Right kidney (tissue), 9 donors: ENCODE results near the gene CABP4.

Experiments
- DNase-seq: peaks from one replicate; pipeline ENCODE4 v3.0.0-alpha.2; 2016
- long read RNA-seq, 8 donors: transcript quantifications; one replicate each; lab custom pipeline, GENCODE V29; 2026

Gene CABP4
- long read RNA-seq, donor 1: 0 reads
- long read RNA-seq, donor 2: 0 reads
- long read RNA-seq, donor 3: 0 reads
- long read RNA-seq, donor 4: 0 reads
- long read RNA-seq, donor 5: 0 reads
- long read RNA-seq, donor 6: 0 reads
- long read RNA-seq, donor 7: 0 reads
- long read RNA-seq, donor 8: 0 reads

GRCh38 chr11:67455054-67455453 lies at the start of gene CABP4:
TSS of gene CABP4 (plus strand) at chr11:67455354. CDS start at chr11:67455424, 70 bp downstream.
- no peak for DNase-seq

DNA sequence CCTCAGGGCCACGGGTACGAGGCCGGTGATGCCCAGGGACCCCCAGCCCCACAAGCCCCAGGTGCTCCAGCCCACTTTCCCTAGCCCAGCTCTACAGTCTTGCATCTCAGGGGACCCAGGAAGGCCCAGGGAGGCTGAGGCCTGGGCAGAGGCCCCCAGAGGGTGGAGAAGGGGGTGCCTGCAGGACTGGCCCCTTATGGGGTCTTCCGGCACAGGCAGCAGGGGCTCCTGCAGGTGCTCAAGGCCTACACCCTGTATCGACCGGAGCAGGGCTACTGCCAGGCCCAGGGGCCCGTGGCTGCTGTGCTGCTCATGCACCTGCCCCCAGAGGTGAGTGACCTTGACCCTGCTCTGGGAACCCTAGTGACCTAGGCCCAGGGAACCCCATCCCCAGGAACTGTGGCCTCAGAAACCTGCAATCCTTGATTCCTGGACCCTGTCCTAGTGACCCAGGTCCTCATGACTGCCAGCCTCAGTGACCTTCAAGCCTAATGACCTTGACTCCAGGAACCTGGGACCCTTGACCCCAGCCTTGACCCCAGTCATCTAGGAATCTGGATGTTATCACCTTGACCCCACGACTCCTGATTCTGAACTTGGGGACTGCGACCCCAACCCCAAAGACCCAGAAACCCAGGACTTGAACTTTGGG lies 49.3 kb upstream of the CABP4 start:
- no peak for DNase-seq

- DNase-seq: no peak
Observed at GRCh38 chr11:67406420-67406968, 48.7 kb upstream of the CABP4 start.

- no peak for DNase-seq
Observed at GRCh38 chr11:67406969-67407687, 48.0 kb upstream of the CABP4 start.

DNA sequence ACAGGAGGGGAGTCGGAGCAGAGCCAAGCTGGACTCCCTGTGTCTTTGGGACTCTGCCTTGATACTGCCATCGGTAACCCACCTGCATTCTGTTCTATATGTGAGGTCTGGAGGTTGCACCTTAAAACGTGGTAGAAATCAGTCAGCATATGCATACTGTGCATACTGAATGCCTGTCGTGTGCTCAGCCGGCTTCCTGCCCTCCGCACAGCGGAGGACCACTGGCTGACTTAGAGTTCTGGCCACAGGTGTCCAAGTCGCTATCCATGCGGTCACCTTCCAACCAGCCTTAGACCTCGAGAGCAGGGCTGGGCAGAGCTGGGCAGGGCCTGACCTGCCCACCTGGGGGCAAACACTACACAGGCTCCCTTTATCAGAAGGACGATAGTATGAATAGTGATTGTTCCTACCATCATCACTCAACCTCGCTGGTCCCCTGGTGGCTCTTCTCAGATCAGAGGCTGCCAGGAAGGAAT lies 47.4 kb upstream of the CABP4 start:
- DNase-seq: no peak

GRCh38 chr11:67408437-67409200 lies 46.5 kb upstream of the CABP4 start:
- no peak for DNase-seq

GRCh38 chr11:67409261-67409666 lies 45.9 kb upstream of the CABP4 start:
- no peak for DNase-seq

GRCh38 chr11:67409781-67410368 lies 45.3 kb upstream of the CABP4 start:
- DNase-seq: no peak

- no peak for DNase-seq
Observed at GRCh38 chr11:67410369-67410831, 44.8 kb upstream of the CABP4 start.

DNA sequence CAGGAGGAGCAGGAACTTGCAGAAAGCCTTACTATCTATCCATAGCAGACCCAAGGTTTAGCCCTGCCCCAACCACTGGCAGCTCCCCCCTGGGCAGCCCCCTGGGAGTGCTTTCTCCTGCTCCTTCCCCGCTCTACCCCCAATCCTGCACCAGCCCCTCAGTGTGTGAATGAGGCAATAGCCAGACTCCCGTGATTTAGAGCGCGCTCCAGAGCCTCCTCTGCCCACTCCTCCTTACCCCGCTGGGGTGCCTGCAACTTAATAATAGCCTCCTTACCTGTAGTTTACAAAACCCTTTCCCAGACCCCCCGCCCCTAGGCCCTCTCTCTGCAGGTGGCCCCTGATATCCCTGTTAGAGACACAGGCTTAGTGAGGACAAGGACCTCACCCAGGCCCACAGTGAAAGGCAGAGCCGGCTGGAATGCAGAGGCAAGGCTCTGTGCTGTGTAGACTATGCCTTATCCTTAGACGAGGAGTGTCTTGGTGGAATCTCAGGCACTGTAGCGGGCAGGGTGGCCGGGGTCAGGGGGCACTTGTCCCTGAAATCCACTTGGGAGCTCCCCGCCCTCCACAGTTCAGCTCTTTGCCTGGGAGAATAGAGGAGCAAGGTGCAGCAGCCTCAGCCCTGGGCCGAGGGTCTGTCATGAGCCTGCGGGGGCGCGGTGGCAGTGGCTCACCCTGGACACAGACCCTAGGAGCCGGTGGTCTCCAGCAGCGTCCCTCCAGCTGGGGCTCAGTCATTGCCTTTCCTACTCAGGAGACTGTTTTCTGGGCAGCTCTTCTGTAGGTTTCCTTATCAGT lies 44.0 kb upstream of the CABP4 start:
- no peak for DNase-seq

GRCh38 chr11:67411785-67412152 lies 43.4 kb upstream of the CABP4 start:
- no peak for DNase-seq

DNA sequence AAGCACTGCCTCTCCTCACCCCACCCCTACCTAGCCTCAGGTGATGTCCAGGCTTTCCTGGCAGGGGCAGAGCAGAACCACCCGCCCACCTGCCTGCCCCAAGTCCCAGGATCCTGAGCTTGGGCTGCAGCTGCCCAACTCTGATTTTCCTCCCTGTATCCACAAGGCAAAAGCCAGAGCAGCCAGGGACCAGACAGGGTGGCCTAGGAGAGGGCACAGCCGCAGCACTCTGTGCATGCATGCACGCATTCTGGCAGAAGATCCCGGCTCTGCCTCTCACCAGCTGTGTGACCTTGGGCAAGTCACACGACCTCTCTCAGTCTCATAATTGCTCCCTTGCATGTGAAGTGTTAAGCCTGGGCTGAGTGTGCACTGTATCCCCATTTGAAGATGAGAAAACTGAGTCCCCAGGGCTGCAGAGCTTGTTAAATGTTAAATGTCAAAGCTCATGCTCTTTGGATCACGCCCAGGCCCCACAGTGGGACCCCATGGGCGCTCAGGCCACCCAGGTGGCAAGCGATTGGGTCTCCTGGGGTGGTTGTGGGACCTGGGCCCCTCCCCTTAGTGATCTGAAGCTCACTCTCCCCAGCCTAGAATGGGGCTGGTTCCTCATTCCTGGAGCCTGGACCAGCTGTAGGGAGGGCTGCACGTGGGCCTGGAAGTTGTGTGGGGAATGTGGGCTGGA lies 42.5 kb upstream of the CABP4 start:
- DNase-seq: no peak

DNA sequence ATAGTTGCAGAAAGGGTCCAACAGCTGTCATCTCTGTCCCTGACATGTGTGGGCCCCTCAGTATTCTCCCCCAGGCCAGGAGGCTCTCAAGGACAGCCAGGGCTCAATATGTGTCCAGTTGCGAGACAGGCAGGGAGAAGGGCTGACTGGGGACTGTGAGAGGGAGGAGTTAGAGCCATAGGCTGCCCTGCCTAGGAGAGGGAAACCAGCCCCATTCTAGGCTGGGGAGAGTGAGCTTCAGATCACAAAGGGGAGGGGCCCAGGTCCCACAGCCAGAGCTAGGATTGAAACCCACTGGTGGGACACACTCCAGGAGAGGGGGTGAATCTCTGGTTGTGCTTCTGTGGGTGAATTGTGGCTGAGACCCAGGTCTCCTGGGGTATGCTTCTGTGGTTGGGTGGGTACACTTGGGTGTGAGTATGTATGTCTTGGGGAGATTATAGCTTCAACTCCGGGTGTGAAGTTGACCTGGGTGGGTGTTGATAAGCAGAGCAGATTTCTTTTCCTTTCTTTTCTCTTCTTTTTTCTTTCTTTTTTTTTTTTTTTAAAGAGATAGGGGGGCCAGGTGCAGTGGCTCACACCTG lies 41.8 kb upstream of the CABP4 start:
- no peak for DNase-seq

- DNase-seq: no peak
Observed at GRCh38 chr11:67415501-67416304, 39.5 kb upstream of the CABP4 start, which contains the start of gene CARNS1. TSS of gene CARNS1 (plus strand) at chr11:67415678. CDS start at chr11:67416200, 522 bp downstream.

- no peak for DNase-seq
Observed at GRCh38 chr11:67416416-67417335, 38.5 kb upstream of the CABP4 start.

GRCh38 chr11:67417425-67417824 lies 37.7 kb upstream of the CABP4 start:
- no peak for DNase-seq

DNA sequence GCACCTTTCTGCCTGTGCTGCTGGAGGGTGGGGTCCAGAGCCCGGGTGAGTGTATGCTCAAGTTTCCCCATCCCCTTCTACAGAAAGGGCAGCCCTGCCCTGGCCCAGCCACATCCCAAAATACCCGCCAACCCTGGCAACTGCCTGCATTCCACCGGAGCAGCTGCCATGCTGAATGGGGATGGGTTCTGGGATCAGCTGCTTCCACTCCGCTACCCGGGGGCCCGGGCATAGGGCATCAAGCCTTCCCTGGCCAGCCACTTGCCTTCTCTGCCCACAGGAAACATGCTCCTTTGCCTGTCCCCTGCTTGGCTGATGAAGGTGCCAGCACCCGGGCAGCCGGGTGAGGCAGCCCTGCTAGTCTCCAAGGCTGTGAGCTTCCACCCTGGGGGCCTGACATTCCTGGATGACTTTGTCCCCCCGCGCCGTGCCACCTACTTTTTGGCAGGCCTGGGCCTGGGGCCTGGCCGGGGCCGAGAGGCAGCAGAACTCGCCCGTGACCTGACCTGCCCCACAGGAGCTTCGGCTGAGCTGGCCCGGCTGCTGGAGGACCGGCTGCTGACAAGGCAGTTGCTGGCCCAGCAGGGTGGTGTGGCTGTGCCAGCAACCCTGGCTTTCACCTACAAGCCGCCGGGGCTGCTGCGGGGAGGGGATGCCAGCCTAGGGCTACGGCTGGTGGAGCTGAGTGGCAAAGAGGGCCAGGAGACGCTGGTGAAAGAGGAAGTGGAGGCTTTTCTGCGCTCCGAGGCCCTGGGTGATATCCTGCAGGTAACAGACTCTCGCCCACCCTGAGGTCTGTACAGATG lies 36.5 kb upstream of the CABP4 start:
- no peak for DNase-seq
